H1 (cell line): ENCODE measurements around the gene BYSL. TPM values are rescaled to one million over a fixed set of nuclear protein-coding genes. Genes with fewer than 3 reads are reported as not detected.

Source experiments
- CTCF ChIA-PET: fragments of 300-600 bp; sonication (Branson Sonifier 250); formaldehyde crosslinking; loops from one replicate; lab custom pipeline; 2021; ENCODE audit not compliant: partially characterized antibody; lab: Charles Lee
- POLR2A ChIA-PET: fragments of 300-600 bp; sonication (Branson Sonifier 250); formaldehyde crosslinking; loops from one replicate; lab custom pipeline; 2021; ENCODE audit warnings: inconsistent platforms; ENCODE audit not compliant: partially characterized antibody; lab: Charles Lee
- DNase-seq, 2 experiments: peaks; one replicate each; pipeline versions ENCODE4 v3.0.0 to v3.0.0-alpha.2; 2010 to 2022; ENCODE audit warnings: low spot score in 2 of 2, low read depth in 1 of 2, mixed read lengths in 1 of 2
- FAIRE-seq: peaks from 2 replicates; lab custom pipeline; 2011; peaks lifted over from hg19 to GRCh38; lab: Jason Lieb, UNC
- H2AFZ ChIP-seq: 2 replicates; pipeline ENCODE4 v1.8.1; 2012; ENCODE audit warnings: low read length, inconsistent platforms
- H2AK5ac ChIP-seq: 2 replicates; pipeline ENCODE4 v1.6.1; 2013; ENCODE audit warnings: low read depth, low read length
- H2BK120ac ChIP-seq: replicated peaks from 2 replicates; pipeline ENCODE3; 2013; ENCODE audit warnings: low read depth, low read length, inconsistent platforms
- H2BK12ac ChIP-seq: 2 replicates; pipeline ENCODE4 v1.6.1; 2013; ENCODE audit warnings: low read depth, low read length
- H2BK15ac ChIP-seq: 2 replicates; pipeline ENCODE4 v1.6.1; 2013; ENCODE audit warnings: low read length
- H2BK20ac ChIP-seq: 2 replicates; pipeline ENCODE4 v1.6.1; 2013; ENCODE audit warnings: low read length
- H2BK5ac ChIP-seq: 2 replicates; pipeline ENCODE4 v1.6.1; 2013; ENCODE audit warnings: low read depth, low read length
- H3K14ac ChIP-seq: 2 replicates; pipeline ENCODE4 v1.6.1; 2013; ENCODE audit warnings: inconsistent platforms; ENCODE audit not compliant: insufficient read length
- H3K18ac ChIP-seq: 2 replicates; pipeline ENCODE4 v1.6.1; 2013; ENCODE audit warnings: low read length; ENCODE audit errors: extremely low read depth
- H3K23ac ChIP-seq: 2 replicates; pipeline ENCODE4 v1.6.1; 2013; ENCODE audit warnings: inconsistent platforms; ENCODE audit not compliant: insufficient read length
- H3K23me2 ChIP-seq: 2 replicates; pipeline ENCODE4 v1.6.1; 2013; ENCODE audit warnings: low read depth, low read length
- H3K27ac ChIP-seq: 2 replicates; pipeline ENCODE4 v1.6.1; 2011; ENCODE audit warnings: low read depth, low read length, inconsistent platforms
- H3K27me3 ChIP-seq, 4 experiments: replicated peaks in 1 of 4; 1 replicate in 1 of 4; 2 replicates in 3 of 4; pipeline versions ENCODE4 v1.6.1 to v1.8.1; 2011 to 2013; ENCODE audit warnings: low read length in 3 of 4, mild to moderate bottlenecking in 3 of 4, inconsistent platforms in 2 of 4, mixed read lengths in 2 of 4, moderate library complexity in 1 of 4; ENCODE audit not compliant: control insufficient read depth in 3 of 4, insufficient read depth in 3 of 4; ENCODE audit errors: extremely low read depth in 1 of 4
- H3K36me3 ChIP-seq, 4 experiments: 2 replicates each; pipeline versions ENCODE4 v1.6.1 to v1.8.1; 2011 to 2013; ENCODE audit warnings: mild to moderate bottlenecking in 4 of 4, low read length in 3 of 4, moderate library complexity in 2 of 4, control low read depth in 1 of 4, inconsistent platforms in 1 of 4; ENCODE audit not compliant: insufficient read depth in 4 of 4, control insufficient read depth in 2 of 4
- H3K4ac ChIP-seq: replicated peaks from 2 replicates; pipeline ENCODE3; 2013; ENCODE audit warnings: low read length, low read depth, mixed read lengths, inconsistent platforms; ENCODE audit not compliant: insufficient read length
- H3K4me1 ChIP-seq, 4 experiments: replicated peaks in 1 of 4; 1 replicate in 1 of 4; 2 replicates in 3 of 4; pipeline versions ENCODE4 v1.6.1 to v1.8.1; 2011 to 2013; ENCODE audit warnings: low read length in 3 of 4, inconsistent platforms in 2 of 4, mixed read lengths in 1 of 4; ENCODE audit not compliant: insufficient read depth in 4 of 4, control insufficient read depth in 3 of 4
- H3K4me2 ChIP-seq, 2 experiments: 2 replicates each; pipeline versions ENCODE4 v1.6.1 to v1.8.1; 2011 to 2013; ENCODE audit warnings: low read depth in 2 of 2, low read length in 2 of 2, control low read depth in 1 of 2, inconsistent platforms in 1 of 2, mild to moderate bottlenecking in 1 of 2; ENCODE audit not compliant: insufficient read depth in 1 of 2
- H3K4me3 ChIP-seq, 4 experiments: fragments of 200-600, 300-600 bp in 1 of 4; sonication (generic), shearing (Covaris generic), sonication (Bioruptor Twin) in 1 of 4; 2 replicates each; pipeline versions ENCODE4 v1.5.1 to v1.8.1; 2011 to 2016; ENCODE audit warnings: low read length in 4 of 4, low read depth in 3 of 4, control low read depth in 2 of 4, inconsistent platforms in 2 of 4, mild to moderate bottlenecking in 2 of 4, mixed read lengths in 1 of 4, moderate library complexity in 1 of 4; ENCODE audit not compliant: insufficient read depth in 2 of 4; ENCODE audit errors: extremely low read depth in 1 of 4
- H3K56ac ChIP-seq: replicated peaks from 2 replicates; pipeline ENCODE3; 2013; ENCODE audit warnings: low read depth, mild to moderate bottlenecking, mixed read lengths, low read length, inconsistent platforms; ENCODE audit not compliant: insufficient read length
- H3K79me1 ChIP-seq: 2 replicates; pipeline ENCODE4 v1.6.1; 2013; ENCODE audit warnings: low read depth, low read length, control low read depth
- H3K79me2 ChIP-seq, 2 experiments: 2 replicates each; pipeline versions ENCODE4 v1.6.1 to v1.8.1; 2012 to 2013; ENCODE audit warnings: low read length in 2 of 2, mild to moderate bottlenecking in 2 of 2, inconsistent platforms in 1 of 2; ENCODE audit not compliant: insufficient read depth in 2 of 2, control insufficient read depth in 1 of 2
- H3K9ac ChIP-seq, 4 experiments: replicated peaks in 1 of 4; 1 replicate in 1 of 4; 2 replicates in 3 of 4; pipeline versions ENCODE4 v1.6.1 to v1.8.1; 2011 to 2013; ENCODE audit warnings: low read depth in 3 of 4, low read length in 3 of 4, control low read depth in 2 of 4, mild to moderate bottlenecking in 2 of 4, moderate library complexity in 2 of 4, inconsistent platforms in 1 of 4; ENCODE audit errors: extremely low read depth in 1 of 4
- H3K9me3 ChIP-seq, 2 experiments: 2 replicates each; pipeline versions ENCODE4 v1.6.1 to v1.8.1; 2012 to 2013; ENCODE audit warnings: mild to moderate bottlenecking in 2 of 2, moderate library complexity in 2 of 2, control low read depth in 1 of 2, inconsistent platforms in 1 of 2, low read depth in 1 of 2, low read length in 1 of 2, mixed read lengths in 1 of 2; ENCODE audit not compliant: insufficient read depth in 2 of 2
- H4K20me1 ChIP-seq, 2 experiments: replicated peaks in 1 of 2; 2 replicates each; pipeline versions ENCODE3 to v1.8.1; 2011 to 2013; ENCODE audit warnings: inconsistent platforms in 2 of 2, low read length in 2 of 2, mild to moderate bottlenecking in 1 of 2; ENCODE audit not compliant: insufficient read depth in 2 of 2, control insufficient read depth in 1 of 2
- H4K5ac ChIP-seq: 2 replicates; pipeline ENCODE4 v1.6.1; 2013; ENCODE audit warnings: low read length, low read depth, mixed read lengths, inconsistent platforms; ENCODE audit not compliant: insufficient read length
- H4K8ac ChIP-seq: 2 replicates; pipeline ENCODE4 v1.8.0; 2013; ENCODE audit warnings: mild to moderate bottlenecking, moderate library complexity, low read length, inconsistent platforms; ENCODE audit not compliant: insufficient read depth; ENCODE audit errors: extremely low read depth
- H4K91ac ChIP-seq: replicated peaks from 2 replicates; pipeline ENCODE3; 2013; ENCODE audit warnings: low read length, mixed read lengths, inconsistent platforms; ENCODE audit not compliant: insufficient read length
- E2F6 ChIP-seq: IDR thresholded peaks from 2 replicates; pipeline ENCODE4 v1.6.1; 2012; ENCODE audit warnings: inconsistent platforms
- JUND ChIP-seq: IDR thresholded peaks from 2 replicates; pipeline ENCODE4 v1.6.1; 2011; ENCODE audit warnings: mild to moderate bottlenecking, improper control_type of control experiment, low read length
- WGBS, 2 experiments: shearing (Covaris generic) in 1 of 2; methylation state at CpG; one replicate each; pipeline versions ENCODE4 v1.1.6 to v1.1.7; 2013 to 2015; ENCODE audit warnings: low lambda C conversion rate in 2 of 2, mixed read lengths in 2 of 2, inconsistent platforms in 1 of 2, low coverage in 1 of 2, missing lambda C conversion rate in 1 of 2; ENCODE audit not compliant: insufficient replicate concordance in 2 of 2, insufficient coverage in 1 of 2, insufficient read length in 1 of 2; ENCODE audit errors: extremely low coverage in 1 of 2, missing lambda C conversion rate in 1 of 2; 5-methylcytosine and 5-hydroxymethylcytosine counted together
- polyA plus RNA-seq, 7 experiments: library from polyadenylated mRNA; depleted of rRNA in 3 of 7; stranded (reverse) in 5 of 7; unstranded in 2 of 7; fragments of >200 nt in 5 of 7; fragments of 200-250 nt in 2 of 7; gene quantifications; 1 replicate in 5 of 7; 2 replicates in 1 of 7; 4 replicates in 1 of 7; pipeline versions ENCODE4 v1.2.1 to v1.2.3, GENCODE V29; 2011 to 2013; ENCODE audit warnings: missing spikeins in 2 of 7, mixed read lengths in 2 of 7
- total RNA-seq: library from RNA; stranded (reverse); fragmentation: NEBNext Ultra II Directional; extraction: Animal tissue kit (Norgen Biotek cat#: 25700); gene quantifications from 2 replicates; pipeline ENCODE4 v1.2.1, GENCODE V29; 2021

The BYSL gene
- total and polyA plus RNA-seq, 2 of the 8 experiments (the other 6 are each of a cell fraction or from before 2014, with no cell fraction given) = 37.3 to 49.2 TPM

GRCh38 chr6:41966961-41967311, 45.6 kb downstream of the BYSL start:
- H3K23ac ChIP-seq = no peak overlapping the region
- H3K23me2 ChIP-seq = peaks cover 4% of the 10 kb centered on the region; the same call in 1 of the 2 replicates
- H3K4me1 ChIP-seq = peaks cover 15 to 28% (median 23%) of the 10 kb centered on the region in 4 experiments
- 0 out of 4 replicates have a peak overlapping the region, but pooled peaks of 1 of the 2 experiments have one; percentile 4 for H3K4me2 ChIP-seq
- H3K79me1 ChIP-seq = no peaks in the 10 kb centered on the region
- H2AK5ac ChIP-seq = no peak overlapping the region
- no peaks in the 10 kb centered on the region for H3K36me3 ChIP-seq
- peak overlapping the region; percentile 4 for H4K5ac ChIP-seq
- peak overlapping the region; percentile 87; the same call in 1 of the 2 replicates for H2BK5ac ChIP-seq
- H2BK120ac ChIP-seq = no peak overlapping the region
- no peak overlapping the region for H3K27ac ChIP-seq
- H2AFZ ChIP-seq = no peak overlapping the region
- peaks cover 0 to 3% of the 10 kb centered on the region in 2 experiments for H4K20me1 ChIP-seq
- POLR2A ChIA-PET = interaction anchor here (0.8 to 2.4 kb wide), 4 partner anchors 31 to 129 kb away, joined by 3 to 11 read pairs (median 4); partner anchors contain the start of genes BYSL and MED20
- H3K4me3 ChIP-seq = no peak overlapping the region; a peak in 1 of 8 replicates
- DNase-seq (no peak), FAIRE-seq (no peak)
- H4K8ac ChIP-seq = no peak overlapping the region
- no peak overlapping the region for H2BK15ac ChIP-seq
- no peak overlapping the region for H3K9ac ChIP-seq
- H2BK12ac ChIP-seq = peak overlapping the region; percentile 55; the same call in 1 of the 2 replicates
- H3K4ac ChIP-seq = no peak overlapping the region
- H2BK20ac ChIP-seq = no peak overlapping the region
- H3K27me3 ChIP-seq = no peaks in the 10 kb centered on the region; a peak in 1 of 7 replicates
- H3K18ac ChIP-seq = no peak overlapping the region
- WGBS, 2 experiments = 57% methylated on average over 4 of the region's 4 CpGs; no CpG with 5 or more reads in 1 of the 2 experiments
- no peaks in the 10 kb centered on the region for H3K9me3 ChIP-seq
- H3K56ac ChIP-seq = no peak overlapping the region
- no peak overlapping the region for H4K91ac ChIP-seq
- CTCF ChIA-PET = interaction anchor here (1.6 to 3.0 kb wide), 5 partner anchors 22 to 191 kb away, joined by 3 to 14 read pairs (median 4); partner anchors contain the start of genes BYSL and MED20
- no peak overlapping the region for H3K14ac ChIP-seq
- H3K79me2 ChIP-seq = no peaks in the 10 kb centered on the region
- no peak for TF ChIP-seq E2F6
- TF ChIP-seq JUND = peak; percentile 53; the same call in 1 of the 2 replicates
